KG1 (cell line): ENCODE data around the gene PDE8B.

Experiments used
- DNase-seq: peaks from one replicate; lab custom pipeline; 2025; lab: John Stamatoyannopoulos, UW

PDE8B gene

GRCh38 chr5:77232574-77233358 is 22.3 kb downstream of the PDE8B start:
- DNase-seq = no peak

- DNase-seq = no peak
Measured at GRCh38 chr5:77235846-77236721, 25.6 kb downstream of the PDE8B start.

- no peak for DNase-seq
Measured at GRCh38 chr5:77239126-77239741, 28.8 kb downstream of the PDE8B start.

GRCh38 chr5:77241444-77241843 is 31.0 kb downstream of the PDE8B start:
- no peak for DNase-seq

GRCh38 chr5:77249475-77249874 is 39.0 kb downstream of the PDE8B start:
- DNase-seq = no peak

GRCh38 chr5:77250021-77250420 is 39.5 kb downstream of the PDE8B start:
- no peak for DNase-seq

- DNase-seq = no peak
Measured at GRCh38 chr5:77251921-77252320, 41.4 kb downstream of the PDE8B start.

GRCh38 chr5:77255617-77256016 is 45.1 kb downstream of the PDE8B start:
- no peak for DNase-seq

- no peak for DNase-seq
Measured at GRCh38 chr5:77256406-77256805, 45.9 kb downstream of the PDE8B start.

- no peak for DNase-seq
Measured at GRCh38 chr5:77258652-77259051, 48.2 kb downstream of the PDE8B start.

GRCh38 chr5:77259476-77259875 is 49.0 kb downstream of the PDE8B start:
- DNase-seq = no peak

- no peak for DNase-seq
Measured at GRCh38 chr5:77262697-77263096, 52.2 kb downstream of the PDE8B start.

- DNase-seq = no peak
Measured at GRCh38 chr5:77266291-77266690, 55.8 kb downstream of the PDE8B start.

- no peak for DNase-seq
Measured at GRCh38 chr5:77267496-77267895, 57.0 kb downstream of the PDE8B start.

GRCh38 chr5:77272206-77272605 is 61.7 kb downstream of the PDE8B start:
- no peak for DNase-seq

- DNase-seq = no peak
Measured at GRCh38 chr5:77277759-77278158, 67.3 kb downstream of the PDE8B start.

GRCh38 chr5:77280036-77280435 is 69.6 kb downstream of the PDE8B start:
- no peak for DNase-seq

- no peak for DNase-seq
Measured at GRCh38 chr5:77281969-77282336, 71.5 kb downstream of the PDE8B start.

- no peak for DNase-seq
Measured at GRCh38 chr5:77282337-77283027, 72.0 kb downstream of the PDE8B start.

GRCh38 chr5:77285251-77285841 is 74.9 kb downstream of the PDE8B start:
- no peak for DNase-seq

GRCh38 chr5:77292026-77292757 is 81.7 kb downstream of the PDE8B start:
- no peak for DNase-seq
